OCI-LY7 (cell line): ENCODE data around the gene ITPKB. TPM values are rescaled to one million over a fixed set of nuclear protein-coding genes. Genes with fewer than 3 reads are reported as not detected.

Experiments
- BruUV-seq: library from RNA; stranded (reverse); fragments of 400-500 nt; replicated peaks from 2 replicates; lab custom pipeline; 2021; lab: Mats Ljungman, UMichigan
- CTCF ChIA-PET: fragments of 300-600 bp; sonication (Branson Sonifier 250); formaldehyde crosslinking; loops from one replicate; lab custom pipeline; 2022; ENCODE audit warnings: antibody characterized with exemption; ENCODE audit not compliant: unreplicated experiment; lab: Charles Lee
- POLR2A ChIA-PET: fragments of 300-600 bp; sonication (Branson Sonifier 250); formaldehyde crosslinking; loops from one replicate; lab custom pipeline; 2022; ENCODE audit warnings: antibody characterized with exemption; lab: Charles Lee
- DNase-seq: peaks from one replicate; pipeline ENCODE4 v3.0.0-alpha.2; 2015; ENCODE audit warnings: low spot score
- H2AFZ ChIP-seq: fragments of 200-600 bp; sonication (generic), shearing (Covaris generic); 2 replicates; pipeline ENCODE4 v1.6.1; 2014; ENCODE audit warnings: mild to moderate bottlenecking, antibody characterized with exemption, low read length, moderate library complexity
- H3K27ac ChIP-seq: fragments of 200-600 bp; sonication (generic); 2 replicates; pipeline ENCODE4 v1.5.1; 2014; ENCODE audit warnings: mixed run types, low read depth, mild to moderate bottlenecking, moderate library complexity, low read length, inconsistent platforms; ENCODE audit not compliant: poor library complexity, severe bottlenecking
- H3K36me3 ChIP-seq: fragments of 200-600 bp; sonication (generic); 2 replicates; pipeline ENCODE4 v1.6.1; 2014; ENCODE audit warnings: mild to moderate bottlenecking, antibody characterized with exemption, low read length, moderate library complexity, mixed read lengths; ENCODE audit not compliant: insufficient read depth
- H3K4me1 ChIP-seq: fragments of 200-600 bp; sonication (generic); 2 replicates; pipeline ENCODE4 v1.5.1; 2014; ENCODE audit warnings: mild to moderate bottlenecking, low read length; ENCODE audit not compliant: insufficient read depth, poor library complexity, severe bottlenecking
- H3K4me2 ChIP-seq: fragments of 200-600 bp; sonication (generic); 2 replicates; pipeline ENCODE4 v1.6.1; 2014; ENCODE audit warnings: mild to moderate bottlenecking, low read length
- H3K4me3 ChIP-seq: fragments of 200-600 bp; sonication (generic); 2 replicates; pipeline ENCODE4 v1.5.1; 2014; ENCODE audit warnings: mild to moderate bottlenecking, low read depth, low read length; ENCODE audit not compliant: poor library complexity, severe bottlenecking
- H3K79me2 ChIP-seq: fragments of 200-600 bp; sonication (generic); 2 replicates; pipeline ENCODE4 v1.6.1; 2016; ENCODE audit warnings: low read depth, mild to moderate bottlenecking, low read length, moderate library complexity, mixed read lengths; ENCODE audit not compliant: insufficient read depth
- H3K9me2 ChIP-seq: fragments of 200-600 bp; sonication (generic); 2 replicates; pipeline ENCODE4 v1.6.1; 2016; ENCODE audit warnings: mild to moderate bottlenecking, low read length, mixed read lengths; ENCODE audit not compliant: insufficient read depth
- H3K9me3 ChIP-seq: fragments of 200-600 bp; sonication (generic); 2 replicates; pipeline ENCODE4 v1.6.1; 2014; ENCODE audit warnings: mild to moderate bottlenecking, mixed run types, low read length, mixed read lengths
- H4K20me1 ChIP-seq: fragments of 200-600 bp; sonication (generic); 2 replicates; pipeline ENCODE4 v1.6.1; 2014; ENCODE audit warnings: mild to moderate bottlenecking, antibody characterized with exemption, low read length, moderate library complexity, mixed read lengths; ENCODE audit not compliant: insufficient read depth
- EZH2phosphoT487 ChIP-seq: fragments of 200-600 bp; sonication (generic); IDR thresholded peaks from 2 replicates; pipeline ENCODE4 v1.6.1; 2018; ENCODE audit warnings: low read depth, borderline replicate concordance, mild to moderate bottlenecking, mixed run types, antibody characterized with exemption, low read length, moderate library complexity, mixed read lengths
- intact Hi-C: fragments of 100-400 bp; cut with micrococcal nuclease; formaldehyde crosslinking; loops from one replicate; pipeline ENCODE4 v1.10.0; 2022; ENCODE audit not compliant: unreplicated experiment
- total RNA-seq, 2 experiments: library from RNA; depleted of rRNA in 1 of 2; stranded (reverse); fragments of >200 nt in 1 of 2; shearing (Covaris generic) in 1 of 2; gene quantifications; 2 replicates each; pipeline ENCODE4 v1.2.3, GENCODE V29; 2014 to 2022
- TF ChIP-seq, protein P1 (sequence below): fragments of 200-600 bp; sonication (generic); conservative IDR thresholded peaks from 2 replicates; pipeline ENCODE4 v1.5.1; 2014; ENCODE audit warnings: mild to moderate bottlenecking, antibody characterized with exemption, low read length, moderate library complexity, mixed read lengths

Gene ITPKB
- total RNA-seq, 2 experiments from 2014 or later: 20.5 to 33.3 TPM

DNA sequence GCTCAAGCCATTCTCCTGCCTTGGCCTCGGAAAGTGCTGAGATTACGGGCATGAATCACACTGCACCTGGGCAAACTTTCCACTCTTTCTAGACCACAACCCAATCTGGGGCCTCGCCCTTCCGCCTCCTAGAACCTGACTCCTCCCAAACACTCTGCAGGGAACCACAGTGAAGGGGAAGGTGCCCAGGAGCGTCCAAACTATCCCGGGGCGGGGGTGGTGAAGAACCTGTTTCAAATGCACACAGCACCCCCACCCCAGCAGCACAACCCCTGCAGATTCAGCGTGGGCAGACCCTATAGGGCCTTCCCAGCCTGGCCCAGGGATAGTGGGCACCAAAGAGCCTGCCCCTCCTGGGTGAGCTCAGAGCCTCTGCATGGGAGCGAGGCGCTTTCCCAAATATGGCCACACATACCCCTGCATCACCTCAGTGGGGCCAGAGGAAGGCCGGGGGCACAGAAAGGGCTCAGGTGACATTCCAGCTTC, 103.6 kb downstream of the ITPKB start:
- no peaks in the 10 kb centered on the region for H3K9me2 ChIP-seq
- no peak overlapping the region for H3K4me3 ChIP-seq
- H2AFZ ChIP-seq: no peak overlapping the region
- H3K4me2 ChIP-seq: peak overlapping the region; percentile 38; the same call in 1 of the 2 replicates
- no peak overlapping the region for H3K27ac ChIP-seq
- no TSS peak for BruUV-seq
- intact Hi-C loops: loop anchor here (2.0 to 10.0 kb wide), 2 partner anchors 101 to 599 kb away; no protein-coding TSS in a partner anchor
- ChIA-PET POLR2A (interaction anchor here (0.6 to 1.7 kb wide), 5 partner anchors 25 to 248 kb away, joined by 3 to 4 read pairs (median 3); no protein-coding TSS in a partner anchor), CTCF (interaction anchor here (0.8 to 1.7 kb wide), 2 partner anchors 52 to 190 kb away, joined by 3 to 6 read pairs; no protein-coding TSS in a partner anchor)
- no peak for TF ChIP-seq EZH2phosphoT487
- TF ChIP-seq, protein P1, sequence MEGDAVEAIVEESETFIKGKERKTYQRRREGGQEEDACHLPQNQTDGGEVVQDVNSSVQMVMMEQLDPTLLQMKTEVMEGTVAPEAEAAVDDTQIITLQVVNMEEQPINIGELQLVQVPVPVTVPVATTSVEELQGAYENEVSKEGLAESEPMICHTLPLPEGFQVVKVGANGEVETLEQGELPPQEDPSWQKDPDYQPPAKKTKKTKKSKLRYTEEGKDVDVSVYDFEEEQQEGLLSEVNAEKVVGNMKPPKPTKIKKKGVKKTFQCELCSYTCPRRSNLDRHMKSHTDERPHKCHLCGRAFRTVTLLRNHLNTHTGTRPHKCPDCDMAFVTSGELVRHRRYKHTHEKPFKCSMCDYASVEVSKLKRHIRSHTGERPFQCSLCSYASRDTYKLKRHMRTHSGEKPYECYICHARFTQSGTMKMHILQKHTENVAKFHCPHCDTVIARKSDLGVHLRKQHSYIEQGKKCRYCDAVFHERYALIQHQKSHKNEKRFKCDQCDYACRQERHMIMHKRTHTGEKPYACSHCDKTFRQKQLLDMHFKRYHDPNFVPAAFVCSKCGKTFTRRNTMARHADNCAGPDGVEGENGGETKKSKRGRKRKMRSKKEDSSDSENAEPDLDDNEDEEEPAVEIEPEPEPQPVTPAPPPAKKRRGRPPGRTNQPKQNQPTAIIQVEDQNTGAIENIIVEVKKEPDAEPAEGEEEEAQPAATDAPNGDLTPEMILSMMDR: no peak
- no peaks in the 10 kb centered on the region for H3K79me2 ChIP-seq
- peaks cover 67% of the 10 kb centered on the region for H3K36me3 ChIP-seq
- peaks cover 58% of the 10 kb centered on the region for H3K4me1 ChIP-seq
- no peak for DNase-seq
- H4K20me1 ChIP-seq: no peaks in the 10 kb centered on the region
- no peaks in the 10 kb centered on the region for H3K9me3 ChIP-seq

DNA sequence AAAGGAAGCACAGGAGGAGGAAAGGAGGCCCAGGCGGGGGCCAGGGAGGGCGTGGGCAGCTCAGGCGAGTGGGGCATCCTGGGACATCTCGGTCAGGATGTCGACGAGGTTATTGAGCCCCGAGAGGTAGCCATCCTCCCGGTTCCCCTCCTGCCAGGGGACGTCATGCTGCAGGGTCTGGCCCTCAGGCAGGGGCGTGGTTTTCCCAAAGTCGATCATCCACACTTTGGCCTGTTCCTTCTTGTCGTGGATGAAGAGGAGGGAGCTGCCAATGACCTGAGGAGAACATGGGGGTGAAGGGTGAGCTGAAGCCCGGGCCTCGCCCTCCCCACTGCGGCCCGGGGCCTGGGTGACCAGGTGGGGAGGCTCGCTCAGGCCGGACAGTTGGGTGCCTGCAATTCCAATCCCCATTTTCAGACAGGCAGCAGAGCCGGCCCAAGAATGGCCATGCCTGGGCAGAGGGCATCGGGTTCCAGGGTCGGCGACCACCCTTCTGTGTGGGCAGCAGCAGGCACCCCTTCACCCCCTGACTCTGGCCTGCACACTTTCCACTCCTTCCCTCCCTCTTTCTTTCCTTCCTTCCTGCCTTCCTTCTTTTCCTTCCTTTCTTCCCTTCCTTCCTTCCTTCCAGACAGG, 104.4 kb downstream of the ITPKB start:
- H3K79me2 ChIP-seq: no peaks in the 10 kb centered on the region
- no peaks in the 10 kb centered on the region for H4K20me1 ChIP-seq
- BruUV-seq: no TSS peak
- H3K9me2 ChIP-seq: no peaks in the 10 kb centered on the region
- intact Hi-C loops: loop anchor here (1.0 to 10.0 kb wide), 5 partner anchors 53 to 600 kb away; partner anchors contain the start of gene COQ8A
- H3K36me3 ChIP-seq: peaks cover 60% of the 10 kb centered on the region
- H3K4me3 ChIP-seq: no peak overlapping the region
- CTCF ChIA-PET: interaction anchor here (0.8 kb wide), 1 partner anchor 191 kb away, joined by 3 read pairs; no protein-coding TSS in a partner anchor
- H3K4me1 ChIP-seq: peaks cover 58% of the 10 kb centered on the region
- no peak overlapping the region for H3K4me2 ChIP-seq
- DNase-seq: no peak
- POLR2A ChIA-PET: interaction anchor here (1.5 to 1.7 kb wide), 2 partner anchors 26 to 52 kb away, joined by 3 to 4 read pairs; no protein-coding TSS in a partner anchor
- H2AFZ ChIP-seq: no peak overlapping the region
- H3K27ac ChIP-seq: no peak overlapping the region
- H3K9me3 ChIP-seq: no peaks in the 10 kb centered on the region
- TF ChIP-seq, protein P1: no peak
- TF ChIP-seq EZH2phosphoT487: no peak
